ENCODE measurements around the gene CELF5. TPM values are rescaled to one million over a fixed set of nuclear protein-coding genes. Genes with fewer than 3 reads are reported as not detected.

CELF5 gene
- total RNA-seq, 1 experiment from 2014 or later, result 1.2 TPM

GRCh38 chr19:3272952-3273351 is 48.5 kb downstream of the CELF5 start:
- in situ Hi-C loops (cut with HindIII; ENCODE audit: low pct_unique_long_range_greater_than_20kb, low sequenced_read_pairs) (no loop called here), intact Hi-C loops (cut with micrococcal nuclease; ENCODE audit: unreplicated experiment) (no loop called here)
- Histone ChIP-seq H3K27me3 (ENCODE audit: control insufficient read depth, insufficient read depth, low read length) (no peaks in the 10 kb centered on the region; the same call in 1 of the 2 replicates), H3K27ac (ENCODE audit: low read length) (no peak overlapping the region), H3K4me3 (ENCODE audit: low read depth in 2 of 2, low read length in 2 of 2) (no peak overlapping the region), H3K36me3 (ENCODE audit: control insufficient read depth, insufficient read depth, low read length) (no peaks in the 10 kb centered on the region), H3K4me1 (ENCODE audit: control insufficient read depth, insufficient read depth, low read length) (peaks cover 3% of the 10 kb centered on the region; the same call in 1 of the 2 replicates), H3K9me3 (ENCODE audit: control insufficient read depth, insufficient read depth, low read depth, low read length) (no peaks in the 10 kb centered on the region; the same call in 1 of the 2 replicates)
- no peak for DNase-seq (ENCODE audit: low read depth, low spot score)
- no peak for ATAC-seq
- no TSS peak for BruUV-seq (replicated peaks)
- POLR2A ChIA-PET, result no interaction called here
- no peak for TF ChIP-seq TCF7L2 (IDR thresholded peaks at IDR 0.05; ENCODE audit: low read depth, low read length)
- TF ChIP-seq CTCF (IDR thresholded peaks at IDR 0.05), result no peak
- TF ChIP-seq REST (IDR thresholded peaks at IDR 0.05; ENCODE audit: insufficient read depth in 1 of 2, low read depth in 2 of 2, low read length in 1 of 2), result no peak
- no peak for TF ChIP-seq SIN3A (IDR thresholded peaks at IDR 0.05; ENCODE audit: borderline replicate concordance, insufficient read depth, low read depth, low read length)
- no peak for TF ChIP-seq POLR2AphosphoS5 (IDR thresholded peaks at IDR 0.05; ENCODE audit: low read depth, low read length)
- CTCF ChIA-PET, result interaction anchor here (0.7 kb wide), 1 partner anchor 43 kb away, joined by 4 read pairs; no protein-coding TSS in a partner anchor

GRCh38 chr19:3274245-3274941 is 49.9 kb downstream of the CELF5 start:
- ChIA-PET POLR2A (no interaction called here), CTCF (no interaction called here)
- in situ Hi-C loops (cut with HindIII; ENCODE audit: low pct_unique_long_range_greater_than_20kb, low sequenced_read_pairs), result no loop called here
- H3K9me3 ChIP-seq (ENCODE audit: control insufficient read depth, insufficient read depth, low read depth, low read length), result no peaks in the 10 kb centered on the region; the same call in 1 of the 2 replicates
- no peak overlapping the region for H3K4me3 ChIP-seq (ENCODE audit: low read depth in 2 of 2, low read length in 2 of 2)
- no TSS peak for BruUV-seq (replicated peaks)
- H3K27ac ChIP-seq (ENCODE audit: low read length), result no peak overlapping the region
- TF ChIP-seq REST (IDR thresholded peaks at IDR 0.05; ENCODE audit: insufficient read depth in 1 of 2, low read depth in 2 of 2, low read length in 1 of 2), result no peak
- no peak for TF ChIP-seq POLR2AphosphoS5 (IDR thresholded peaks at IDR 0.05; ENCODE audit: low read depth, low read length)
- no peak for TF ChIP-seq CTCF (IDR thresholded peaks at IDR 0.05)
- no peak for TF ChIP-seq SIN3A (IDR thresholded peaks at IDR 0.05; ENCODE audit: borderline replicate concordance, insufficient read depth, low read depth, low read length)
- no peak for TF ChIP-seq TCF7L2 (IDR thresholded peaks at IDR 0.05; ENCODE audit: low read depth, low read length)
- DNase-seq (ENCODE audit: low read depth, low spot score) (no peak), ATAC-seq (no peak)
- intact Hi-C loops (cut with micrococcal nuclease; ENCODE audit: unreplicated experiment), result no loop called here
- H3K27me3 ChIP-seq (ENCODE audit: control insufficient read depth, insufficient read depth, low read length), result no peaks in the 10 kb centered on the region; the same call in 1 of the 2 replicates
- H3K36me3 ChIP-seq (ENCODE audit: control insufficient read depth, insufficient read depth, low read length), result no peaks in the 10 kb centered on the region
- H3K4me1 ChIP-seq (ENCODE audit: control insufficient read depth, insufficient read depth, low read length), result peaks cover 3% of the 10 kb centered on the region; the same call in 1 of the 2 replicates
